OCI-LY7 (cell line): ENCODE data around the gene PHOX2B.

Experiments used
- EZH2phosphoT487 ChIP-seq: fragments of 200-600 bp; sonication (generic); IDR thresholded peaks from 2 replicates; pipeline ENCODE4 v1.6.1; 2018; ENCODE audit warnings: low read depth, borderline replicate concordance, mild to moderate bottlenecking, mixed run types, antibody characterized with exemption, low read length, moderate library complexity, mixed read lengths
- TF ChIP-seq, protein P1 (sequence below): fragments of 200-600 bp; sonication (generic); conservative IDR thresholded peaks from 2 replicates; pipeline ENCODE4 v1.5.1; 2014; ENCODE audit warnings: mild to moderate bottlenecking, antibody characterized with exemption, low read length, moderate library complexity, mixed read lengths

DNA sequence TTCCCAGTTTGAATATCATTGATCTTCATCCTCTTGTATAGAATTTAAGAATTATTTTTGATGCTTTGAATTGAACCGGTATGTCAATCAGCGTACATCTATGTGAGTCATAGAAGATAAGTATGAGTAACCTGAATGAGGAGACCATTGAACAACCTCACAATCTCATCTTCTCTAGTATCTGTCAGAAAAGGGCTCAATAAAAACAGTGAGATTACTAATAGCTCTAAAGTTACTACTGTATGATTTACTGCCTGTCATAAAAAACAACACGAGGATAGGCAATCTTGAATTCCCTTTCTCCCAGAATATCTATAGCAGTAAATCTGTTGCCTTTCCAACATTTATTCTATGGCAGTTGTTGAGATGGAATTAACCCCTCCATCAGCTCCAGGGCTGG lies 36.1 kb downstream of the PHOX2B start:
- TF ChIP-seq, protein P1, sequence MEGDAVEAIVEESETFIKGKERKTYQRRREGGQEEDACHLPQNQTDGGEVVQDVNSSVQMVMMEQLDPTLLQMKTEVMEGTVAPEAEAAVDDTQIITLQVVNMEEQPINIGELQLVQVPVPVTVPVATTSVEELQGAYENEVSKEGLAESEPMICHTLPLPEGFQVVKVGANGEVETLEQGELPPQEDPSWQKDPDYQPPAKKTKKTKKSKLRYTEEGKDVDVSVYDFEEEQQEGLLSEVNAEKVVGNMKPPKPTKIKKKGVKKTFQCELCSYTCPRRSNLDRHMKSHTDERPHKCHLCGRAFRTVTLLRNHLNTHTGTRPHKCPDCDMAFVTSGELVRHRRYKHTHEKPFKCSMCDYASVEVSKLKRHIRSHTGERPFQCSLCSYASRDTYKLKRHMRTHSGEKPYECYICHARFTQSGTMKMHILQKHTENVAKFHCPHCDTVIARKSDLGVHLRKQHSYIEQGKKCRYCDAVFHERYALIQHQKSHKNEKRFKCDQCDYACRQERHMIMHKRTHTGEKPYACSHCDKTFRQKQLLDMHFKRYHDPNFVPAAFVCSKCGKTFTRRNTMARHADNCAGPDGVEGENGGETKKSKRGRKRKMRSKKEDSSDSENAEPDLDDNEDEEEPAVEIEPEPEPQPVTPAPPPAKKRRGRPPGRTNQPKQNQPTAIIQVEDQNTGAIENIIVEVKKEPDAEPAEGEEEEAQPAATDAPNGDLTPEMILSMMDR, result no peak
- TF ChIP-seq EZH2phosphoT487, result no peak
